GM21825 (cell line): Measurements from ENCODE around the gene SRSF2.
A peak's percentile ranks its signal among the peaks of the same experiment; 100 is the strongest.
"Not testable (repeated sequence)": the region's sequence is repeated elsewhere in the genome, so short reads cannot be mapped to it uniquely, and the experiment has no call there.

Source experiments
- ATAC-seq: cut with Tn5 transposase; IDR thresholded peaks from one replicate; pipeline ENCODE4 v1.9.1; 2021; ENCODE audit warnings: mild to moderate bottlenecking, moderate library complexity; ENCODE audit not compliant: unreplicated experiment

SRSF2 gene

GRCh38 chr17:76739568-76740115 is 2.5 kb upstream of the SRSF2 start:
- ATAC-seq = not testable (repeated sequence)

- ATAC-seq = no peak
These were observed 1.3 kb upstream of the SRSF2 start for GRCh38 chr17:76738468-76738850.

GRCh38 chr17:76737676-76738467 is 741 bp upstream of the SRSF2 start, which contains the start of gene MFSD11:
TSS of gene MFSD11 (plus strand) at chr17:76738119. CDS start at chr17:76738353, 234 bp downstream.
- ATAC-seq = peak; percentile 52

GRCh38 chr17:76736349-76737081 is 616 bp downstream of the SRSF2 start:
- peak; percentile 19 for ATAC-seq

- no peak for ATAC-seq
These were observed 1.4 kb downstream of the SRSF2 start for GRCh38 chr17:76735586-76736348.

- no peak for ATAC-seq
These were observed 2.1 kb downstream of the SRSF2 start for GRCh38 chr17:76735006-76735405.

- ATAC-seq = no peak
These were observed 2.9 kb downstream of the SRSF2 start for GRCh38 chr17:76734080-76734840.

GRCh38 chr17:76733618-76733957 is 3.5 kb downstream of the SRSF2 start:
- ATAC-seq = no peak

GRCh38 chr17:76732734-76733617 is 4.2 kb downstream of the SRSF2 start:
- no peak for ATAC-seq

- not testable (repeated sequence) for ATAC-seq
These were observed 5.1 kb downstream of the SRSF2 start for GRCh38 chr17:76731800-76732733.

- ATAC-seq = no peak
These were observed 9.2 kb downstream of the SRSF2 start for GRCh38 chr17:76727745-76728456.

- ATAC-seq = peak; percentile 47
These were observed 10.1 kb downstream of the SRSF2 start, which contains the start of gene METTL23 for GRCh38 chr17:76726776-76727718. TSS of gene METTL23 (plus strand) at chr17:76726839. CDS start at chr17:76729711, 2,872 bp downstream.

- peak; percentile 54 for ATAC-seq
These were observed 10.8 kb downstream of the SRSF2 start, which contains the start of gene JMJD6 for GRCh38 chr17:76726231-76726775. TSS of gene JMJD6 (minus strand) at chr17:76726606. CDS start at chr17:76726475, 131 bp downstream.

GRCh38 chr17:76725580-76726230 is 11.4 kb downstream of the SRSF2 start:
- peak; percentile 21 for ATAC-seq

- no peak for ATAC-seq
These were observed 13.3 kb downstream of the SRSF2 start for GRCh38 chr17:76723812-76724211.

- ATAC-seq = not testable (repeated sequence)
These were observed 14.2 kb downstream of the SRSF2 start for GRCh38 chr17:76722977-76723376.
